AG09309 (cell line): ENCODE data around the gene SPRR3.

ENCODE experiments used
- DNase-seq: peaks from one replicate; pipeline ENCODE4 v3.0.0-alpha.2; 2010; ENCODE audit warnings: low read depth
- H3K4me3 ChIP-seq: 2 replicates; pipeline ENCODE4 v1.5.1; 2011; ENCODE audit warnings: mild to moderate bottlenecking, low read depth, low read length, moderate library complexity; ENCODE audit not compliant: control insufficient read depth
- CTCF ChIP-seq: IDR thresholded peaks from 2 replicates; pipeline ENCODE4 v1.5.1; 2011; ENCODE audit warnings: mild to moderate bottlenecking, low read depth, low read length, inconsistent platforms; ENCODE audit not compliant: insufficient read depth, control insufficient read depth; ENCODE audit errors: missing control alignments

Gene SPRR3

GRCh38 chr1:153032677-153033308 is 31.2 kb downstream of the SPRR3 start:
- TF ChIP-seq CTCF, result no peak
- no peak overlapping the region for H3K4me3 ChIP-seq

DNA sequence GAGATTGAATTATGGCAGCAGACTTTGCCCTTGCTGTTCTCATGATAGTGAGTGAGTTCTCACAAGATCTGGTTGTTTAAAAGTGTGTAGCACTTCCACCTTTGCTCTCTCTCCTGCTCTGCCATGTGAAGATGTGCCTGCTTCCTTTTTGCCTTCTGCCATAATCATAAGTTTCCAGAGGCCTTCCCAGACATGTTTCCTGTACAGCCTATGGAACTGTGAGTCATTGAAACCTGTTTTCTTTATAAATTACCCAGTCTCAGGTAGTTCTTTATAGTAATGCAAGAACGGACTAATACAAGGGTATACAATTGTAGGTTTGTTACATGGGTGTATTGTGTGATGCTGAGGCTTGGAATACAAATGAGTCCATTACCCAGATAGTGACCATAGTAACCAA is 33.7 kb downstream of the SPRR3 start:
- H3K4me3 ChIP-seq, result no peak overlapping the region
- DNase-seq, result no peak
- TF ChIP-seq CTCF, result no peak

More at GRCh38 chr1:153032677-153033308, 31.2 kb downstream of the SPRR3 start:
- no peak for DNase-seq

GRCh38 chr1:153040950-153041631 is 39.5 kb downstream of the SPRR3 start, which contains the start of gene SPRR2D:
TSS of gene SPRR2D (minus strand) at chr1:153041120. CDS start at chr1:153040346, 774 bp downstream.
- no peak for DNase-seq
- TF ChIP-seq CTCF, result no peak
- H3K4me3 ChIP-seq, result no peak within 1 kb of the TSS

- no peak for DNase-seq
- H3K4me3 ChIP-seq, result no peak overlapping the region
- TF ChIP-seq CTCF, result no peak
These were observed 47.7 kb downstream of the SPRR3 start for GRCh38 chr1:153049211-153049610.
